NCI-H1930 (cell line): ENCODE measurements around the gene CHCHD4.

ENCODE experiments used
- DNase-seq, 2 experiments: peaks; one replicate each; lab custom pipeline; 2025; lab: John Stamatoyannopoulos, UW

Gene CHCHD4

DNA sequence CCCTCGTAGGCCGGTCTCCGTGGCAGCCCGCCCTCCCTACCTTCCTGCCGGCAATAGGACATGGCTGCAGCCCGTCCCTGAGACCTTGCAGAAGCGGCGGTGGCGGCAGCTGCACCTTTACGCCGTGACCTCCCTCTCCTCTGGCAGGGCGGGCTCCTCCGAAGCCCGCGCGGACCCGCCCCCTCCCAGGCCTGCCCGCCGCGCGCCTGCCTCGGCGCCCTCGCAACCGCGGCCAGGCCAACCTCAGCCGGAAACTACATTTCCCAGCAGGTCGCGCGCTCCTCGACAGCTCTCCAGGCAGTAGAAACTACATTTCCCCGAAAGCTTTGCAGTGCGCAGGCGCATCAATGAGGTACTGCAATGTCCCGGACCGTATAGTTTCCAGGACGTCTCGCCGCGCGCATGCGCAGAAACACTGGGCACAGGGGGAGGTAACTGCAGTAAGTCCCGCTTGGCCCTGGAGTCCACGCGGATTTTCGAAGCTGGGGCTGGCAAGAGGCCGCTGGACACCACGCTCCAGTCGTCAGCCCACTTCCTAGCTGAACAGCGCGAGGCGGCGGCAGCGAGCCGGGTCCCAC is at the start of gene CHCHD4, which contains the start of gene TMEM43:
Gene CHCHD4 (minus strand): TSS at position 256 of the 578 bp plus-strand sequence. CDS start 194 bp downstream, at position 62.
Gene TMEM43 (plus strand): TSS at position 438 of the 578 bp plus-strand sequence. CDS start 142 bp downstream, outside the sequence.
- DNase-seq, result peak; percentile 88 to 94

DNA sequence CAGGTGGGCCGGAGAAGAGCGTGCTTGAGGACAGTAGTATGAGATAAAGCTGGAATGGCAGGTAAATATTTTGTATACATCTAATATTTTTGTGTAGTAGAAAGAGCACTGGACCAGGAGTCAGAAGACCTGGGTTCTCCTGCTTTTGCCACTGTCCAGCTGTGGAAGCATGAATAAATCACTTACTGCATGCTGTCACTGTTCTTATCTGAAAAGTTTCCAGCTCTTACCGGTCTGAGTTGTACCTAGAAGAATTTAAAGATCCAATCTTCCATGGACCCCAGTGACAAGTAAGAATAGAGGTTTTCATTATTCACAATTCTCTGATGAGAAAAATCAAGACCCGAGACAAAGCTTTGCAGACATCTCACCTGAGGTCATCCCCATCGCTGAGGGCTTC is 47.8 kb upstream of the CHCHD4 start:
- DNase-seq, result no peak

DNA sequence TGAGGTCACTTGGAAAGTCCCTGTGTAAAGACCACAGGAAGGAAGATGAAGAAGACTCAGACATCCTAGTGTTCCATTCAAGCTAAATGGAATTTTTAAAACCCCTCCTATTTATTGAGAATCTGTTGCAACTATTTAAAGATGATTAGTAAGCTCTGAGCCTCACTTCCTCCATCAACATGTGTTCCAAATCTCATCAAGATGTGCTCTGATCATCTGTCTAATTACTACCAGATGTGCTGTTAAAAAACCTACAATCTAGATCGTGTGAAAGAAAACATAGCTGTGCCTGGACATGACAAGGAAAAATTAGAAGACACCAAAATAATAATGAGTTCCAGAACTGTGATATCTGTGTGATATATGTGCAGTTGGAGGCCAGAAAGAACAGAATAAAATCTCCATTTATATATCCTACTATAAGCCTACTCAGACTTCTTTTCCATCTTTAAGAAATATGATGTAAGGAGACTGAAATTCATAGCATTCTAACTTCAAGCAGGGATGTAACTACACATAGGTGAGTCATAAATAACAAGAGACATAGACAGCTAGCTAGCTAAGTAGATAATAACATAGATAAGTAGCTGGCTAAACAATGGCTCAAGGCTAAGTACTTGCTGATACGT is 46.0 kb upstream of the CHCHD4 start:
- no peak for DNase-seq

DNA sequence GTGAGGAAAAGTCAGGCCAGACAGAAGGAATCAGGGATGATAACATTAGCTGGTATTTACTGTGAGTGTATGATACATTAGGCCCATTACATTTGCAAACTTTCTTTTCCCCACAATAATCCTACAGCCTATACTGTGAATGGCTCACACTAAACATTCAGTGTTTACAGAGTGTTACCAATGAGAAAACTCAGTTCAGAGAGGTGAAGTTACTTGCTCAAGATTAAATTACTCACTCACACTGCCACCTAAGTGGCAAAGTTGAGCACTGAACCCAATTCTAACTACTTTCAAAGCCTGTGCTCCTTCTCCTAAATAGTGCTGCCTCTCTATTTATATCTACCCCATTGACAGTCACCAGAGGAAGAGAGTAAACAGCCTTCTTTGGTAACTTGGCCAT is 45.2 kb upstream of the CHCHD4 start:
- DNase-seq, result no peak

DNA sequence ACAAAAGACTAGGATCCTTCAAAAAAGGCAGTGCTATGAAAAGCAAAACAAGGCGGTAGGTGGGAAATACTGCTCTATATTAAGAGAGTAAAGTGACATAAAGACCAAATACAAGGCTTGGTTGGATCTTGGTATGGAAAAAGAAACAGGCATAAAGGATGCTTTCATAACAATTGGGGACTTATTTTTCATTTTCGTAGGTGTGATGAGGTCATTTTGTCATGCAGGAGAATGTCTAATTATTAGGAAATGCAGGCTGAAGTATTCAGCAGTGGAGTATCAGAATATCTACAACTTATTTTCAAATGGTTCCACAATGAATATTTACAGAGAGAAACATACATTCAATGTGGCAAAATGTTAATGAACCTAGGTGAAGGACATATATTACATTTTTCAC is 44.8 kb upstream of the CHCHD4 start:
- DNase-seq, result no peak

DNA sequence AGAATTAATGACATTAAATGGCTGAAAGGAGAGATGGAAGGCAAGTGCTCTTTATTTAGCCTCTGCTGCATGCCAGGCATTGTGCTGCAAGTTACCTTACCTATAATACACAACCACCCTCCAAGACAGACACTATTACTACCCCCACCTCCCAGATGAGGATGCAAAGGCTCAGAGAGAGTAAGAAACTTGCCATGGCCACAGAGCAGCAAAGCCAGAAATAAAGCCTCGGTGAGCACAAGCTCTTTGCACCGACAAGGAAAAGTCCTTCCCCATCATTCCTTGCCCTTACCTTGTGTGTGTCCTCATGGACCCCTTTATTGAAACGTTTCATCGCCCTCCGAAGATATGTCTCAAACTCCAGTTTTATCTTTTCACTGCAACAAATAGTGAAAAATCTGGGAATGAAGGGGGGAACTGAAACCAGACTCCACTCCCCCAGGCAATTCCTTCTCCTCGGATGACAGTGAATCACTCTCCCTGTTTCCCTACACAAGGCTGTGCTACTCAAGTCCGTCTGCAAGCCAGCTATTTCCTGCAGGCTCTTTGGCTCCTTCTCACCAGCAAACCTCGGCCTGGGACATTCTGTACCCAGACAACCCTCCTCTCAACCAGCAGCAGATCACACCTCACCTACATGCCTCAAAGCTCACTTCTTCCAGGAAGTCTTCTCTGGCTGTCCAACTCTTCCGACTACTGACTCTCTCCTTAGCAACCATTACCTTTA is 42.4 kb upstream of the CHCHD4 start:
- no peak for DNase-seq

DNA sequence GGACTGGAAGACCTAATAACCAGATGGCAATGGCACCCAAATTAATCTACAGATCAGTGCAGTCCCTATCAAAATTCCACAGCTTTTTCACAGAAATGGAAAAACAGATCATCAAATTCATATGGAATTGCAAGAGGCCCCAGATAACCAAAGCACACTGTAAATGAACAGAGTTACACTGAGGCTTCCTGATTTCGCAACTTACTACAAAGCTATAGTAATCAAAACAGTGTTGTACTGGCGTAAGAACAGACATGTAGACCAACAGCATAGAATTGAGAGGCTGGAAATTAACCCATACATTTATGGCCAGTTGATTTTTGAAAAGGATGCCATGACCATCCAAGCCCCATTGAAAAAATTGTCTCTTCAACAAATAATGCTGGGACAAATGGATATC is 37.5 kb upstream of the CHCHD4 start:
- DNase-seq, result no peak

DNA sequence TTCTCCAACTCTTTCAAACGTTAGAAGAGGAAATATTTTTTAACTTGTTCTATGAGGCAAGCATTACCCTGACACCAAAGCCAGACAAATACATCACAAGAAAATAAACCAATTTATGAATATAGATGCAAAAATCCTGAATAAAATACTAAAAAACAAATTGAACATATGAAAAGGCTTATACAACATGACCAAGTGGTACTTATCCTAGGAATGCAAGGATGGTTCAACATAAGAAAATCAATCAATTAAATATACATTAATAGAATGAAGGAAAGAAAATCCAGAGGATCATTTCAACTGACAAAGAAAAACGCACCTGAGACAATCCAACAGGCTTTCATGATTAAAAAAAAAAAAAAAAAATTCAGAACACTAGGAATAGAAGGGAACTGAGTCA is 36.6 kb upstream of the CHCHD4 start:
- no peak for DNase-seq

DNA sequence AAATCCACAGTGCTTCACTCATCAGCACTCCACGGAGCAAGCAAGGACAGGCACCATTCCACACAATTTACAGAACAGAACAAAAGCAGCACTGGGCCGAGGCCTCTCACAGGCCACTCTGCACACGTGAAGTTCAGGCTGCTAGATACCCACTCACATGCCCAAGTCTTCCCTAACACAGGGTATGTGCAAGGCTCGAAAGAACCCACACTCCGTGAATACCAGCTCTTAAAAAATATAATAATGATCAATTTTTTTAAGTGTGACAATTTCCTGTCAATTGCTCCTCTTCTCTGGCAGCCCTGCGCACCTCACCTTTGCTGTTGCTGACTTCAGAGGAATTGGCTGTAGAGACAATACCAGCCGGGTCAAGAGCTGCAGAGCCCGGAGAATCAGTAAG is 34.8 kb upstream of the CHCHD4 start:
- no peak for DNase-seq

DNA sequence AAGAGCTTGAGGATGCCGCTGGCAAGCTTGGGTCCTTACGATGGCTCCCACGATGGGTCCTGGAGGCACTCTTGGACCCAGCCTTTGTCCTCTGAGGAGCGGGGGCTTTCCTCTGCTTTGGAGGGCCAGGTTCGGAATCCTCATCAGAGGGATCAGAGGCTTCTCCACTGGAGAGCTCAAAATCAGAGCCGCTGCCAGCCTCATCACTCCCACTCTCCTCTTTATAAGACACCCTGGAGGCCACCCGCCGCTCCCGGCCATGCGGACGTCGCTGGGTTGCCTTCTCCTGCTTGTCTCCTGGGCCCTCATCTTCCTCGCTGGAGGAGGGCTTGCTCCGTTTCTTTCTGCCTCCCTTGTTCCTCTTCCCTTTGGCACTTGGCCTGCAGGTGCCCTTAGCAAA is 33.7 kb upstream of the CHCHD4 start:
- no peak for DNase-seq

DNA sequence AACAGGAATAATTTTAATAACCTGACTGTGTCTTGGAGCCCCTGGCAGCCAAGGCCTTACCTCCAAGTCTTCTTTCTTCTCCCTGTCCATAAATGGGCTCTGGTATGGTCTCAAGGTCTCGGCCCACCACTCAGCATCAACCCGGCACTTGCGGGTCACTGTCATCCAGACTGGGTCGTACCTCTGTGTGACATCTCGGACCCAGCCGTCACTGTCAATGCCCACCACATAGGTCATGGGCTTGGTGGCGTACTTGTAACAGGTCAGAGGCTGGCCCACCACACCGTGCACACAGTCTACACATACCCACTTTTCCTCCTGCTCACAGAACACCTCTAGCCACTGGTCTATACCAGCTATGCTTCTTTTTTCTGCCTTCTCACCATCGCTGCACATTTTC is 33.3 kb upstream of the CHCHD4 start:
- no peak for DNase-seq

DNA sequence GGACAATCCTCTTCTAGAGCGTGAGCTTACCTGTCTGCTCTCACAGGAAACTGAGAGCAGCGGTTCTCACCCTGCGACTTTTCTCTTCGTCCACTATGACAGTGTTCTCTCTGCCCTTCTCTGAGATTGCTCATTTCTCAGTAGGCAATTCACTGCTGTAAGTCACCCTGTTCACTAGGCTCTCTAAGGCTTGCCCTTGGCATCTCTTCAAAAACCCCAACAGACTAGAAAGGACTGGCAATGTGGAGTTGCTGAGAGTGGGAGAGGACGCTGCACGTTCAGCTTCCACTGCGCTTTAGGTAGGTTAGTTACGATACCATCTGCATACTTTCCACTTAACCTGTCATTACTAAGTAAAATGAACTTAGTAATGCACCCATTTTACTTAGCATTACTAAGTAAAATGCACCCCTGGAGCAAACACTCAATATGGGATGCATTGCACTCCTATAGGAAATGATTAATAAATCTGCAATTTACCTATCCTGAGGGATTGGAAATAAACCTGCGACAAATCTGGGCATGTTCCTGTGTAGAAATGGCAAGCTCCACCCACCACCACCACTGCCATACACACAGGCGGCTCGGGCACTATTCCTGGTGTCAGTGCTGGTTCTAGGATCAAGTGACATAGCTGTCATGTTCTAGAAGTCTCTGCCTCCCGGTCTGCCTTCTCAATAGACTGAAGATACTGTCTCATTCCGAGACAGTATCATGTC is 32.3 kb upstream of the CHCHD4 start:
- no peak for DNase-seq

DNA sequence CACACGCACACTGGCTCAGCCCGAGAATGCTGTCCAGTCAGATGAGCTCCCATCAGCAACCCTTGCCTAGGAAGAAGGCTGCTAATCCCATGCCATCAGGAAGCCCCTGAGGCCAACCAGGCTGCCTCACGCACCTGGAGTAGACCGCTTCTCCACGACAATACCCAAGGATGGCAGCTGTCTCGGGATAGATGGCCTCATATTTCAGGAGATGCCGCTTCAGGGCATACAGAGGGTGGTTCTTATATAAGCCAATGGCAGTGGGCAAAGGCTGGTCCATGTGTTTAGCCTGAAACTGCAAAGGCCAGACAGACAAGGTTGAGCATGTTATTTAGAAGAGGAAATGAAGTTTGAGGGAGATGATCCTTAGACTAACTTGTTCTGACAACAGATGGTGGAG is 31.5 kb upstream of the CHCHD4 start:
- no peak for DNase-seq

DNA sequence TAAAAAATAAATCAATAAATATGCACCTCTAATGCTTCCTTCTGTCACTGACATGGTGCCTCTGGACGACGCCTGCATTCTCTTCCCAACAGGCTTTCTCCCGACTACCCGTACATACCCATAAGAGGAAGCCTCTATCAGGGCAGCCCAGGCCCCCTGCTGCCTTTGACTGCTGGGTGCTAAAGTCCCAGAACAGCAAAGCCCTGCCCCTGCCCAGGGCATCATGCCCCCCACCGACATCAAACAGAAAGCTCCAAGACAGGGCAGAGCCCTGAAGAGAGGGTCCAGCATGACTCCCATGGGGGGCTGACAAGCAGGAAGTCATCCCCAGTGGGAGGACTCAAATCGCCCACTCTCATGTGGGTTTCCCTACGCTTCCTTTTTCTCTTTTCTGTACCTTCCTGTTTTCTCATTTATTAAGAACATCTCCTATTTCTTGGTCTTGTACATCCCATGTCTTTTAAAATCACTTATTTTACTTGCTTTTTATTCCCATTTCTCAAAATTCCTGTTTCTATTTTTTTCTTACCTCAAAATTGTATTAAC is 30.3 kb upstream of the CHCHD4 start:
- no peak for DNase-seq

DNA sequence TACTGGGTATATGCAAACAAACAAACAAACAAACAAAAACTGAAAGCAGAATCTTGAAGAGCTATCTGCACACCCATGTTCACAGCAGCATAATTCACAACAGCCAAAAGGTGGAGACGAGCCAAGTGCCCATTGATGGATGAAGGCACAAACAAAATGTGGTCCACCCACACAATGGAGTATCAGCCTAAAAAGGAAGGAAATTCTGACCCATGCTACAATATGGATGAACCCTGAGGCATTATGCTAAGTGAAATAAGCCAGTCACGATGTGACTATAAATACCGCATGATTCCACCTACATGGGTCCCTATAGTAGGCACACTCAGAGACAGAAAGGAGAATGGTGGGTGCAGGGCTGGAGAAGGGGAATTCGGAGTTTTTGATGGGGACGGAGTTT is 29.6 kb upstream of the CHCHD4 start:
- DNase-seq, result no peak

DNA sequence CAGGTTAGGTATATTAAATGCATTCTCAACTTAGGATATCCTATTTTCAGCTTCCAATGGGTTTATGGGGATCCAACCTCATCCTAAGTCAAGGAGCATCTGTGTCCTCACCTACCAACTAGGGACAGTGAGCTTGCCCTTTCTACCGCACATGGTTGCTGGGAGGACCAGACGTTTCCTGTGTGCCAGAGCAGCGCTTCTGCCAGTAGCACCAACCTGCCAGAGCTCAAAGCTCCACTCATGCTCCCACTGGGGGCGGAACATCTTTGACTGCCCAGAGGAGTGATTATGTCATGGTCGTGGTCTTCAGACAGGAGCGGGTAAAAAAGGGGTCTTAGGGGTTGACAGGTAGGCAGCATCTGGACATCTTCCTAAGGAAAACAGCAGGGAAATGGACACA is 29.0 kb upstream of the CHCHD4 start:
- no peak for DNase-seq

DNA sequence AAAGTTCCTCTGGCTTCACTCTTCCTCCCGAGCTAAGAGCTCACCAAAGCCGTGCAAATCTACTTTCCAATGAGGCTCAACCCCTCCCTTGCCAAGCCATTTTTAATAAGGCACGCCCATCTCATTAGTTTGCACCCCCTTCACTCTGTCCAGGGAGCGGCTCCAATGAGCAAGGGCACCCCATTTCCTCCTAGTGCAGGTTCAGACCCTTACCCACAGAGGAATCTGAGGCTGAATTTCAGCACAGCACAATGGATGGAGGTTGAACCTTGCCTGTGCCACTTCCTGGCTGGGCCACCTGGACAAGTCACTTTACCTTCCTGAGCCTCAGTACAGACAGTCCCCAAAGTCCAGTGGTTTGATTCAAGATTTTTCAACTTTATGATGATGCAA is 28.3 kb upstream of the CHCHD4 start:
- no peak for DNase-seq

DNA sequence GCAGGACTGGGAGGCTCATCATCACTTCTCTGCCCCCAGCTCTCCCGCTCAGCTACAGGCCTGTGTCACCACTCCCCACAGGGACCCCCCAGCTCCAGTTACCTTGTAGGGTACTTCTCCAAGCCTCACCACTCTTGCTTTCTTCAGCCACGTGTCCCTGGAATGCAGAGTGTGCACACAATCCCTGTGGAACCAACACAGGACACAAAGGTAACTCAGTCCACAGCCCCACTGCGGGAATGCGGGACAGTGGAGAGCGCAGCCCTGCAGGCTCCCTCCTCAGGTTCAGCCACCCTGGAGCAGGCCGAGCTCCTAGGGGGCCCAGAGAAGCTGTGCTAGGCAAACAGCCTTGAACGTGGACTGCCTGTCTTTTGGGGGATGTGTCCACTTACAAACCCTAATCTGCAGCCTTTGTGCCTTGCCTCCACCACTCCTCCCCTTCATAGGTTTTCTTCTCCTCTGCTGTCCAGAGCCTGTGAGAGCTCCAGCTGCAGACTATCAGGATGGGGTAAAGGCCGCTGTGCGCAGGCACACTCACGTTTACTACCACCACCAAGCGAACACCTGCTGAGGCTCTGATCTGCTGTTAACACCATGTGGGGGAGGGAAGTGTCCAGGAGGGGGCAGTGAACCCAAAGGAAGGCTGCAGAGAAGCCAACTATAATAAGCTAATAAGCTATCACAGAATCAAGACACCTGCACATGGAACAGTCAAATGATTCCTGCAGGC is 27.7 kb upstream of the CHCHD4 start:
- DNase-seq, result no peak

DNA sequence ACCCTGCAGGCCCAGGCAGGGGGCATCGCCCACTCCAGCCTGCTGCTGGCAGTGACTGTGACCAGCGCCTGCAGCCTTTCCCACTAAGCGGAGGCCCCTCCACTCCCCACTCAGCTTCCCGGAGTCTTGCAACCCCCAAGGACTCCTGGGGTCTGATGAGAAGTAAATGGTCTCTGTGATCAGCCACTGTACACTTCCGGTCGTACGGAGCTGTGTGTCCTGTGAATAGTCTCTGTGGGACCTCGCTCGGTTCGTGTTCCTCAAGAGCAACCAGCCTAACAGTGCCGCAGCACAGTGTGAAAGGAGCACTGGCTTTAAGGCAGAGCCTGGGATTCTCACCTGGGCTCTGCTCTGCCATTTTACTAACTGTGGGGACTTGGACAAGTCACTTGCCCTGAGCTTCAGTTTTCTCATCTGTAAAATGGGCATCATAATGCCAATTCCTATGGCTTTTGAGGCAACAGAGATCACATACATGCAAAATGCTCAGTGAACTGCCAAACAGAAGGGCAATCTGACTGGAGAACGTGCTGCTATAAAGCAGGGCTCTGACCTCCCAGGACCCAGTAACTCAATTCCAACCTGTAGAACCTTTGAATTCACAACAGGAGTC is 26.9 kb upstream of the CHCHD4 start:
- DNase-seq, result no peak

DNA sequence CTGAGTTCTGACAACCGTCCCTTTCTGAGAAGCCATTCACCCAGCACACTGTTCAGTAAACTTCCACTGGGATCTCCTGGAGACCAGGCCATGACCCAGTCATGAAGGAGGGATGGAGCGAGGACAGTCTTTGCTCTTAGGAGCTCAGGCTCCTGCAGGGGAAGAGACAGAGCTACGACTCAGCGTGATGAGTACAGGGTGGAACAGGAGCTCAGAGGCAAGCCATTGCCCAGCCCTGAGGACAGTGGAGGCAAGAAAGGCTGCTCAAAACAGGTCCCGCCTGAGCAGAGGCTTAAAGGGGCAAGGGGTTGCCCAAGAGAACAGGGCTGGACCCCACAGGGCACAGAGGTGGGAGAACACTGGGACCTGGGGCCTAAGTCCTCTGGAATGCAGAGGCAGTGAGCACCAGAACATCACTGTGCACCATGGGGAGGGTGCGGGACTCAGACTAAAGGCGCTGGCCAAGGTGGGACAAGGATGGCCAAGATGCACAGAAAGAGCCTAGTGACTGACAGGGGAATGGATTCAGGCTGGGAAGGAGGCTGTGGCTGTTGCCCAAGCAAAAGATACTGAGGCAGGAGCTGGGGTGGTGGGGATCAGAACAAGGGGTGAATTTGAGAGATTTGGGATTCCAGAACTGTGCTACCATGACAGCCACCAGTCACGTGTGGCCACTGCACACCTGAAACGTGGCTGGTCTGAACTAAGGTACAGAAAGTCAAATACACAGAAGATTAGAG is 26.0 kb upstream of the CHCHD4 start:
- no peak for DNase-seq

DNA sequence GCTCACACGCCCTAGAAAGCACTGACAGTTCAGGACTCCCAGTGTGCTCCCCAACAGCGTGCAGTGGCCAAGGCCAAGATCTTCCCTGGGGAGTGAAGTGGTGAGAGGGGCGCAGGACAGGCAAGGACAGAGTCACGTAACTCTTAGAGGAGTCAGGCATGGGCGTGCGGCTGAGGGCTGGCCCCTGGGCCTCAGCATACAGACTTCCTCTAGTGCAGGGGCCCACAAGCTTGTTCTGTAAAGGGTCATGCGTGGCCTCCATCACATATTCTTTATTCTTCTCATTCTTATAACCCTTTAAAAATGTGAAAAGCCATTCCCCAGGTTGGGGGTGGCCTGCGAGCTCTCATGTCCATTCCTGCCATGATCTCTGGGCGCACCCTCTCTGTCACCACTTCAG is 25.4 kb upstream of the CHCHD4 start:
- no peak for DNase-seq
